GM19043 (cell line): ENCODE results near the gene SDHA.
"Not testable (repeated sequence)": the region's sequence is repeated elsewhere in the genome, so short reads cannot be mapped to it uniquely, and the experiment has no call there.

ENCODE experiments used
- ATAC-seq: cut with Tn5 transposase; IDR thresholded peaks from one replicate; pipeline ENCODE4 v1.9.1; 2021; ENCODE audit warnings: low read depth; ENCODE audit not compliant: unreplicated experiment

SDHA gene

DNA sequence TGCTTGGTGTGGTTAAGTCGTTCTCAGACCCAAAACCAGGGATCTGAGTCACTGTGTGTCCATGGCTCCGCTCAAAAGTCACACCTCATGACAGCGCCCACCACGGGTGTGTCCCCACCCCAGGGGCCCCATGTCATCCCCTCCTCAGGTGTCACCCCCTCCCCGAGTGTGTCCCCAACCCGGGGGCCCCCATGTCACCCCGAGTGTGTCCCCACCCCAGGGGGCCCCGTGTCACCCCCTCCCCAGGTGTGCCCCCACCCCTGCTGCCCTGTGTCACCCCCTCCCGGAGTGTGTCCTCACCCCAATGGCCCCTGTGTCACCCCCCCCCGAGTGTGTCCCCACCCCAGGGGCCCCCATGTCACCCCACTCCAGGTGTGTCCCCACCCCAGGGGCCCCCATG is 21.8 kb upstream of the SDHA start:
- ATAC-seq: no peak

DNA sequence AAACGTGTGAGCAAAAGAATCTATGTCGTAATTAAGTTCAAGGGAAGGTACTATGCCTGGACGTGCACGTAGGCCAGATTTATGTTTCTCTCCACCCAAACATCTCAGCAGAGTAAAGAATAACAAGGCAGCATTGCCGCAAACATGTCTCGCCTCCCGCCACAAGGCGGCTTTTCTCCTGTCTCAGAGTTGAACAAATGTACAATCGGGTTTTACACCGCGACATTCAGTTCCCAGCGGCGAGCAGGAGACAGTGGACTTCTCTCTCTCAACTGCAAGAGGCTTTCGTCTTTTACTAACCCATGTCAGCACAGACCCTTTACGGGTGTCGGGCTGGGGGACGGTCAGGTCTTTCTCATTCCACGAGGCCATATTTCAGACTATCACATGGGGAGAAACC is 21.1 kb upstream of the SDHA start:
- ATAC-seq: not testable (repeated sequence)

DNA sequence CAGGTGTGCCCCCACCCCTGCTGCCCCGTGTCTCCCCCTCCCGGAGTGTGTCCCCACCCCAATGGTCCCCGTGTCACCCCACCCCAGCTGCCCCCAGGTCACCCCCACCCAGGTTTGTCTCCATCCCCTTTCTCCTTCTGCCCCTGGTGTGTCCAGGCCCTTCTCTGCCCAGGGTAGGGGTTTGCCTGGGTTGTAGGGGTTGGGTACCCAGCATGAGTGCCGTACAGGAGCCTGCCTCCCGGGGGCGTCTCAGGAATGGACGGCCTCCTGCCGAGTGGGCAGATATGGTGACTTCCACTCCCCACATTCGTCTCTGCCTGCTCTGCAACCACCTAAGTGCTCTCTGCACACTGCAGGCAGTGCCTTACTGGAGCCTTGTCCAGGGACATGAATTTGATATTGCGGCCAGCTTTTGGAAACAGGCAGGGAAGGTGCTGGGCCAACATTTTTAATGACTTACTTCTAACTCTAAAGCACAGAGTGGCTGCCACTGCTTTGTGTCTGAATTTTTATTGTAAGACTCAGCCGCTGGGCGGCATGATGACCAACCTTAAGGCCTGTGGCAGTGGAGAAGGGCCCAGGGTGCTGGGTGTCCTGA is 20.1 kb upstream of the SDHA start:
- no peak for ATAC-seq

DNA sequence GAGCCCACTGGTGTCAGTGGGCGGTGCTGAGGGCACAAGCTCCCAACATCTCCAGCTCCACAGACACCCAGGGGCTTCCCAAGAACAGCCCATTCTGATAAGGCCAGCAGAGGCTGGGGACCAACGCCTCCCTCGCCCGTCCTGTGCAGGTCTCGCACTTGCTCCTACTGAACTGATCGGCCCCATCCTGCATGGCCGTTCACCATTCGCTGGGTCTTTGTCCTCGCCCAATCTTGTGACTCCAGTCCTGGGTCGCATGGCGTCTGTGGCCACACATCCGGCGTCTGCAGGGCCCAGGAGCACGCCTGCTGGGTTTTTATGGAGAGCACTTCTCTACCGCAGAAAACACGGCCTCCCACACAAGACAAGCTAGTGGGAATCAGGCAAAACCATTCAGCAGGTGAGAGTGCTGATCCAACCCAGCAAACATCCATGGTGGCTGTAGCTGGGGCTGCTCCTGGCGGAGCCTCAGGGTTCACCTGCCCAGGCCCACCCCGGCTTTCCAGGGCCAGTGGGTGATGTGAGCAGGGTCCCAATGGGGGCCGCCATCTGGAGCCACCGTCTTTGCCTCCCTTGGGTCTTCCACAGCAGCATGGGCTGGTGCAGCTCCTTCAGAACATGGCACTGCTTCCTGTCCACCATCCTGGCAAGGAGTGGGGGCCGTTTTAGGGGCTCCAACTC is 19.5 kb upstream of the SDHA start:
- ATAC-seq: no peak

DNA sequence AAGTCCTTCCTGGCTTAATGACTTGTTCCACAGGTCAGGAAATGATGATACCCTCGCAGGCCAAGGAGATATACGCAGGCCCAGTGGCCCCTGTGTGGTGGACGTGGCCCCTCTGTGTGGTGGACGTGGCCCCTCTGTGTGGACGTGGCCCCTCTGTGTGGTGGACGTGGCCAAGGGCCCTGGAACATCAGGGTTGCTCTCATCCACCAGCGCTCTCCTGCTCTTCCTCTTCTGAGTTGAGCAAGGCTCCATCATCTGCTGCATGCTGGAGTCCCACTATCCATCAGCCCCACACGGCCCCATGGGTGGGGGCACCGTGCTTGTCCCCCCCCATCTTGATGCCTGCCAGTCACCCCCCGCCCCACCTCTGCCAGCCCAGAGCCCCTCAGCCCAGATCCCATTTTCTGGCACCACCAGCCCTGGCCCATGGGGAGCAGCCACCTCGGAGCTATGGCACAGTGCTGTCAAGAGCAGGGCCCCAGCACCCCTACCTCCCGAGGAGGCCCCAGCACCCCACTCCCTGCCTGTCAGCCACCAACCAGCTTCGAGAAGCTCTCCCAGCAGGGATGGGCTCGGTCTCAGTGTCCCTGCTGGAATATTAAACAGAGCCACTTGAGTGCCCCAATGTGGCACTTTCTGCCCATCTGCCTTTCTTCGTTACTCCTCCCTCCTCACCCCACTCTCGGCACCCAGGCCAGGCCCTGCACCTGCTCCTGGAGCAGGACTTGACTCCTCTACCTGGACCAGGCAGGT is 18.7 kb upstream of the SDHA start:
- no peak for ATAC-seq

DNA sequence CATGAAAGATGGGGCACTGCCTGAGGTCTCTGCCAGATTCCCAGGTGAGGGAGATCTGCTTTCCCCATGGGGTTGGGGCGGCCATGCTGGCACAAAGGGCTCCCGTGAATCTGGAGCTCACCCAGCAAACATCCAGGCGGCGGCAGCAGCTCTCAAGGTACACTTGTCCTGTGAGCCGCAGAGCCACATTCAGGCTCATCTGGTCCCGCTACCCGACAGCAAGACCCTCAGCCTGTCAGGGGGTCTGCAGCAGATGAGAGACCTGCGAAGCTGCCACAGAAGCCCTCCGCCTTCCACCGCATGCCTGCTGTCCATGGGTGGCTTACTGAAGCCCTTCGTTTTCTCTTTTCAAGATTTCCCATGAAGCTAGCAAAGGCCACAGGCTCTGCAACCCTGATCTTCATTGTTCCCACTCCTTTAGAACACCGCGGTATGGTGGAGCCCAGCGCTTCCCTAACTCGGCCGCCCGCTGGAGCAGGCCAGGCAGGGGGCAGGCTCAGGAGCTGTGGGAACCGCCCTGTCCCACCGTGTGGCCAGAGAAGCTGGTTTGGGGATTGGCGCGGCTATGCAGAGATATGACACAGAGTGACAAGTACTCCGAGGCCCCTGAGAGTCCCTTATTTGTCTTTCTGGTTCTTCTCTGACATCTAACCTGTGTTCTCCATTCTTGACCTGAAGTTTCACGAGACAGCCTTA is 18.0 kb upstream of the SDHA start:
- no peak for ATAC-seq

DNA sequence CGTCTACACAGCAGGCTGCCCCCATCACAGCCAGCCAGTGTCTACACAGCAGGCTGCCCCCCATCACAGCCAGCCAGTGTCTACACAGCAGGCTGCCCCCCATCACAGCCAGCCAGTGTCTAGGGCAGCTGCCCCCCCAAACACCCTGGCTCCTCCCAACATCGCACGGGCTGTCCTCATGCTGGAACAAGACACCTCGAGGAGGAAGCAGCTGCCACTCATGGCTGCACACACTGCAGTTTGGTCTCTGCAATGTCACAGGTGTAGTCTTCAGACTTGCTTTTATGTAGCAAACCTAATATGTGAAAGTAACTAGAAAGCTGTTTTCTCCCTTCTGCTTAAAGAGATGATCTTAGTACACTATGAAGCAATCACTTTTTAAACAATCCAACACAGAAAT is 17.1 kb upstream of the SDHA start:
- no peak for ATAC-seq

DNA sequence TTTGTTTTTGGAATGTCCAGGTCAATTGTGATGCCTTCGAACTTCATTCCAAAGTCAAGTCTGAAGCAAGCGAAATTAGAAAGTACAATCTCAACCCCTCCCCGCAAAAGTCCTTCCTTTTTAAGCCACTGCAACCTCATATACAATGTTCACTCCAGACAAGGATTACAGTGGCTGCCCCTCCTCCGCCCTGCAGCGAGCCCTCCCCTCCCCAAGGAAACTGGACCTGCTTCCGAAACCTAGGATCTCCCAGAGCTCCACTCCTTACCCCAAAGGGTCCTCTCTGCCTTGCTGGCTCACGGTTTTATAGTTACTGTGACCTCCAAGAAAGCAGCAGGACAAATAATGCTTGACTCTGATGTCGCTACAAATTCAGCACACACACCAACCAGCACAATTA is 16.4 kb upstream of the SDHA start:
- no peak for ATAC-seq

DNA sequence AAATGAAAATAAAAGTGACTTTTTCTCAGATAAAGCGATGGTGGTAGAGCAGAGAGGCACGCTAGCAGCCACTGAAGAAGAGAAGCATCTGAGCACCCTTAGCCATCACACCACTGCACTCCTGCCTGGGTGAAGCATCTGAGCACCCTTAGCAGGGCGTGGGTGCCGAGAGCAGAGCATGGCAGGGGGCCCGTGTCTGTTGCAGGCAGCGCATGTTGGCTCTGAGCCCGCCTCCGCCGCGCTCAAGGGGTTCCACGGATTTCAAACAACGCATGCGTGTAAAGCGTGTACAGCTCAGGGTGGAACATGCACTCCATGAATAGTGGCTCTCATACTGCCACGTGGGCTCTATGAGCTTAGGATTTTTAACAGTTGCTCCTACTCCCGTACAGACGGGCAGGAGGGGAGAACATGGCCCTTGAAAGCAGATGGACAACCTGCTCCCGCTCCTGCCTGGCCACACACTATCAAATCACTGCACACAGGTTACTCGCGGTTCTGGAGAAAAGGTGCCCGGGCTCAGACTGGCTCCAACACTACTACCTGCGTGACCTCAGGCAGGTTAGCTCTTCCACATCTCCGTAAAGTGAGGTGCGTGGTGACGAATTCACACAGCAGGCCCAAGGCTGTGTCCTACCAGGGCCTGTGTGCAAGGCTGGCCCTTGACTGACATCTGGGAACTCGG is 14.7 kb upstream of the SDHA start:
- no peak for ATAC-seq

DNA sequence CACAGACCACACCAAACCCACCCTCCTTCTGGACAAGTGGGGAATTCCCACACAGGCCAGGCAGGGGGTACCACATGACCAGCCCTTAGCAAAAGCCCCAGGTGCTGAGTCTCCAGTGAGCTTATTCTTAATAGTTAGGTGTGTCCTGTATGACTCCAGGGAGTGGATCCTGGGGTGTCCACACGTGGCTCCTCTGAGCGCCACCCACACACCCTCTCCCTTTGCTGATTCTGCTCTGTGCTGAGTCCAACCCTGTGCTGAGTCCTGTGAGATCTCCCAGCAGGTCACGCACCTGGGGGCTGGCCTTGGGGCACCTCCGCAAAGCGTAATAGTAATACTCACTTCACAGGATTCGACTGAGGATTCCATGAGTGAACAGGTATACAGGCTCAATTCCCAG is 14.1 kb upstream of the SDHA start:
- no peak for ATAC-seq

DNA sequence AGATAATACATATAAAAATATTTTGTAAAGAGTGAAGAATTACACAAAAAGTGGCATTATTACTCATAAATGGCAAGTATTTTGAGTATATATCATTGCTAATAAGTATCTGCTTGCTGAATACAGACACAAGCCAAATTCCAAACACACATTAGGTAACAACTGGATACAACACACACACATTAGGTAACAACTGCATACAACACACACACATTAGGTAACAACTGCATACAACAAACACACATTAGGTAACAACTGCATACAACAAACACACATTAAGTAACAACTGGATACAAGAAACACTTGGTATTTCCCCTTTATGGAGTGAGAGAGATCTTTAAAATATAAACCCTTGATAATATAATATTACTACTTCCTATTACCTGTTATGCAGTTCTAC is 13.7 kb upstream of the SDHA start:
- no peak for ATAC-seq

DNA sequence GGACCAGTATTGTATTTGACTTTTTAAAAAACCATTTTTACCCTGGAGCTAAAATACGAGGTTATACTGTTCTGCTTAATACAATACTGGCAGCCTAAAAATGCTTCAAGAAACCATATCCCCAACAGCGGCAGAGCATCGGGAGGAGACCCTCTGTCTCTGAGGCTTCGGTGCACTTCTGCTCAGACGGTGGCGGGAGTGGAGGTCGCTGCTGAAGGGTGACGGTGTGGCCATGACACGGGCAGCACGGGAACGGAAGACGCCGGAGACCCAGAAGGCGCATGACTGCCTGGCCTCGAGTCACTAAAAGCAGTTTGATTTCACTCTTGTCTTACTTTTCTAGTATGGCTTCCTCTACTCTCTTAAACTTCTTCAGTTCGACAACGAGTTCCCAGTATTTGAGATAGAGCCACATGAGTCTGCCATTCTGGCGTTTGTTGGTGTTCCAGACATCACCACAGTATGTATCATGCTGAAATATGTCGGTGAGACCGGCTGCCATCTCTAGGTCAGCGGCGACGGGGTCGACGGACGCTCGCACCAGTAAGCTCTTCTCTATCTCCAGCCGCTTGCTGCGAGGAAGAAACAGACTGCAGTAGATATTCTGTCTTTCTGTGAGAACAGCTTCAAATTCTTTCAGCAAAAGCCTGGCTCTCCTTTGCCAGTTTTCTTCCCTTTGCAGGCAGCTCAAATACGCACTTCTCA is 13.0 kb upstream of the SDHA start:
- ATAC-seq: no peak

DNA sequence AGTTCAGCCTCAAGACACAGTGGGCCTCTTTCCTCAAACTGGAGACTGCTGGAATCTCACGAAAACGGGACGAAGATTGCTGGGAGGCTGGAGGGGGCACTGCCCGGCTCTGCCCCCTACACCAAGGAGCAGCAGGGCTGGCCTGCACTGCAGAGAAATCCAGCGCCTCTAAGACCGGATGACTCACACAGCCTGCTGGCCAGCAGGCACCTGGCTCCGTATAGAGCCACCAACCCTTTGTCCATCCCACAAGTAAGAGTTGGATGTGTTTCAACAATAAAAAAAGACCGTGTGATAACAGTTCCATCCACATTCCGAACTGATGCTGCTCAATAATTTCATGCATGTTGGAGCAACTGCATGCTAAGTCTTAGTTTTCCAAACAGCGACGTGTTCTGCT is 11.7 kb upstream of the SDHA start:
- no peak for ATAC-seq

DNA sequence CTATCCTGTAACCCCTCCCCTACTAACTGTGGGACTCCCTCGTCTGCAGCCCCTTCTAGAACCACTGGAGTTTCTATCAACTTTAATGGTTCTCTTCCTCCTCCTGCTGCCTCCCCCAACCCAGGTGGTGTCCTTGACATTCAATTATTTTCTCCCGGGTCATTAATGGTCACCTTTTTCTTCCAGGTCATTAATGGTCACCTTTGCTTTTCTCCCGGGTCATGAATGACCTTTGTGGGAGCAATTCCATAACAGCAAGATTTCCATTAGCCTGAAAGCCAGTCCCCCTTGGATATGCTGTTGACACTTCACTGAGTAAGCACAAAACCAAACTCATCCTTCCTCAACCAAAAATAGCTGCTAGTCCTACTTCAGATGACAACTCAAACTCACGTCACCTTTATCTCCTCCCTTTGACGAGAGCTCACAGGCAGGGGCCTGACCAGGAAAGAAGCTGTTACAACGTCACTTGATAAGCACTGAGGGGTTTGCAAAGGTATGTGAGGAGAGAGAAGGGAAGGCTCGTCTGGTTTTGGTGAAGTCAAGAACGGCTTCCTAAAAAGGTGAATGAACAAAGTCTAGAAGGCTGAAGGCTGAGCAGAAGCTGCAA is 11.1 kb upstream of the SDHA start:
- ATAC-seq: no peak

DNA sequence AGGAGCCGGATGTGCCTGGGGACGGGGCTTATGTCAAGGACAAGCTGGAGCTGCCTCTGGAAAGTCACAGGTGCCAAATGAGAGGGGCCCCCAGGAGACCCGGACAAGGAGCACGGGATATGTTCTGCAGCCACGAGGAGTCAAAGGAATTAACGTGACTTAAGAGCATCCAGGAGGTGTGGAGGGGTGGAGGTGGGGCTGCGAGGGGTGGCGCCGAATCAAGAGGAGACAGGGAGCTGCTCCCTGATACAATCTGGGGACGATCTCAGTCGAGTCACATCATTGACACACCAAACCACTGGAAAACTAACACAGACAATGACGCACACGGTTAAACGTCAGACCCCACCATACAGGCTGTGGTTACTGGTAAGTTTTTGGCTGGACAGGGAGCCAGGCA is 10.5 kb upstream of the SDHA start:
- ATAC-seq: no peak

DNA sequence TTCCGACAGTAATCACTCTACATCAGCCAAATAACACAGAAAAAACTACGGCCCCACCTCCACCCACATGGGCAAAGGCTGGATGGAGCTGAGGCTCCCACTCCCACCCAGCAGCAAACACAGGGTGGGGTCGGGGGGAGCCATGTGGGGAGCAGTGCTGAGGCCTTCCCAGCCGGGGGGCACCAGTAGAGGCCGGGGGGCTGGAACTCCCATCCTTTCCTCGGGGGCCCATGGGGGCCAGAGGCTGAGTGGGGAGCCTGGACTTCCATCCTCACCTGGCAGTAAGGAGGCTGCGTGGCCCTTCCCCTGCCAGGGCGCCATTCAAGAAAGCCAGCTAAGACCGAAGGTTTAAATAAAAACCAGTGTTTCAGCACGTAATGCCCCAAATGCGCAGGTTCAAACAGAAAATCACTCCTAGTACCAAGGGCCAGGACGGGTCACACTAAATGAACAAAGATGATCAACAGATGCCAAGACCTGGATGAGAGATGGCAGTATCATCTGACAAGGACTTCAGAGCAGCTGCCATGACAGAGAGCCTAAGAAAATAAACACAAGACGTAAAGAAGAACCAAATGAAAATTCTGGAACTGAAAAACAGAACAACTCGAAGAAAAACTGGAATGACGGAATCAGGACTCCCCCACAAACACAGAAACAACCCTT is 9.5 kb upstream of the SDHA start:
- no peak for ATAC-seq

DNA sequence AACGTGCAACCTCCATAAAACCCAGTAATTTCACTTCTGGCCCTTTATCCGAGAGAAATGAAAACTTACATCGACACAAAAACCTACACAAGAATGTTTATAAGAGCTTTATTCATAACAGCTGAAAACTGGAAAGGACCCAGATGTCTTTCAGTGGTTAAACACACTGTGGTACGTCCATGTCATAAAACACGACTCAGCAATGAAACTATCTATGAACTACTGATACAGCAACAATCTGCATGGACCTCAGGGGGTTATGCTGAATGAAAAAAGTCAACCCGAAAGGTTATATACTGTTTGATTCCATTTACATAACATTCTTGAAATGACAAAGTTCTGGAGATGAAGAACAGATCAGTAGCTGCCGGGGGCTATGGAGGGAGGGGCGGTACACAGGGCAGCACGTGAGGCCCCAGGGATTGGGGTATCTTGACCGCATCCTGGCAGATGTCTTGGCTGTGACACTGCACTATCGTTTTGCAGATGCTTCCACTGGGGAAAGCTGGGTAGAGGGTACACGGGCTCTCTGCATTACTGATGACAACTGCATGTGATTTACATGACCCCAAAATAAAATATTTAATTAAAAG is 4.2 kb upstream of the SDHA start:
- ATAC-seq: no peak

DNA sequence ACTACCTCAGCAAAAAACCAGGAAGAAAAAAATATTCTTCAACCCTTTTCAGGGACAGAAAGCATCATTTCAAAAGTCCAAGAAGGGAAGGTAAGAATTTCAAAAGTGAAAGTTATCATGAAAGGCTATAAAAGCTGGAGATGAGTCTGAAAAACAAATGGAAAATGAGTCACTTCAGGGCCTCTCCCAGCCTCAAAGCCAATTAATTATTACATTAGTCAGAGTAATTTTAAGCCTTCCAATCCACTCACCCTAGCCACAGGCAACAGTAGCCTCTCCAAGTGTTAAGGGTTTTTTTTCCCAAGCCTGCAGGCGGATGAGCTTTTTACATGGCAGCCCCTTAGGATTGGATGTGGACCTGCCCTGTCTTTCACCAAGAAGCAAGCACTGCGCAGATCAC is 2.9 kb upstream of the SDHA start:
- ATAC-seq: not testable (repeated sequence)

DNA sequence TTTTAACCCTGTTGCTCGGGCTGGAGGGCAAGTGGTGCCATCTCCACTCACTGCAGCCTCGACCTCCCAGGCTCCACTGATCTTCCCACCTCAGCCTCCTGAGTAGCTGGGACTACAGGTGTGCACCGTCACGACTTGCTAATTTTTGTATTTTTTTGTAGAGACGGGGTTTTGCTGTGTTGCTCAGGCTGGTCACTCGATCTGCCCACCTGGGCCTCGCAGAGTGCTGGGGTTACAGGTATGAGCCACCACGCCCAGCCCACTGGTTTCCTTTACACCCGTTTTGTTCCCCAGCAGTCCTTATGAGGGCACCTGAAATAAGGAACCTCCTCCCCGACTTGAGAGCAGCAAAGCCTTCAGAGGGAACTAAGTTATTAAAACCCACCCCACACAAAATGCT is 2.0 kb upstream of the SDHA start:
- not testable (repeated sequence) for ATAC-seq
